Measurements from ENCODE around the gene CIB4.

The CIB4 gene

GRCh38 chr2:26642429-26642828, 1.3 kb upstream of the CIB4 start:
- no peak for DNase-seq (ENCODE audit: low spot score)

- peak; percentile 26 for DNase-seq (ENCODE audit: low spot score)
Observed at GRCh38 chr2:26640331-26640745, 828 bp downstream of the CIB4 start.

GRCh38 chr2:26639685-26640243, 1.4 kb downstream of the CIB4 start:
- DNase-seq (ENCODE audit: low spot score): no peak

- DNase-seq (ENCODE audit: low spot score): no peak
Observed at GRCh38 chr2:26637811-26638310, 3.3 kb downstream of the CIB4 start.

DNA sequence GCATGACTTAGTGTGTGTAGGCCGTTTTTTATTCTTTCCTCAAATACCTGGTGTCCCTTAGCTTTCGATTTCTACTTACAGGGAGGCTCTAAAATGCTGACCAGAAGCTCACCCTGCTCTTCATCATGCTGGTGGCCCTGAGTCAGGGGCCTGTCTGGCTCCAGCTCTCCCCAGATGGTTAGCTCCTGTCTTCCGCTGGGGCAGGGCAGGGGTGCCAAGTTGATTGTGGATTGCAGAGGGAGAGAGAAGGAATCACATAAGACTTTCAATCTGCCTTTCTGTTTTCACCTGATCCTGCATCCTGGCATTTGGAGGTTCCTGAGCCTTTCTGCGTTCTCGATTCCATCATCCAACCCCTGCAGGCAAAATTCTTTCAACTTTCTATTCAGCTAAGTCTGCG, 4.2 kb downstream of the CIB4 start:
- DNase-seq (ENCODE audit: low spot score): no peak

DNA sequence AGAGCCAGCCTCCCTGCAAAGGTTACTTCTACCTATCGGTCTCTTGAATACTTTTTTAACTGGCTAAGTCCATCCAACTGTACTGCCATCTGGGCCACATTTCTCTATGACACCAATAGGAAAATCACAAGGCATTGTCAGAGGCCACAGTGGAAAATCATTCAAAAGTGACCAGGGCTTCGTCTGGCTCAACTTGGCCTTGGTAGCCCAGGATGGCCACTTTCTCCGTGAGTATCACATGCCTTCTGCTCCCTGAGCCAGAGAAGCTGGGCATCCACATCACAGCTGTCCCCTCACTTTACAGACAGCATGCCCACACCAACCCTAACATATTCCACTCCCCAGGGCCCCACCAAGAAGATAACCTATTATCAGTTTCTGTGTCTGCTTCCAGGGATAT, 5.8 kb downstream of the CIB4 start:
- no peak for DNase-seq (ENCODE audit: low spot score)

GRCh38 chr2:26634636-26635230, 6.4 kb downstream of the CIB4 start:
- no peak for DNase-seq (ENCODE audit: low spot score)

DNA sequence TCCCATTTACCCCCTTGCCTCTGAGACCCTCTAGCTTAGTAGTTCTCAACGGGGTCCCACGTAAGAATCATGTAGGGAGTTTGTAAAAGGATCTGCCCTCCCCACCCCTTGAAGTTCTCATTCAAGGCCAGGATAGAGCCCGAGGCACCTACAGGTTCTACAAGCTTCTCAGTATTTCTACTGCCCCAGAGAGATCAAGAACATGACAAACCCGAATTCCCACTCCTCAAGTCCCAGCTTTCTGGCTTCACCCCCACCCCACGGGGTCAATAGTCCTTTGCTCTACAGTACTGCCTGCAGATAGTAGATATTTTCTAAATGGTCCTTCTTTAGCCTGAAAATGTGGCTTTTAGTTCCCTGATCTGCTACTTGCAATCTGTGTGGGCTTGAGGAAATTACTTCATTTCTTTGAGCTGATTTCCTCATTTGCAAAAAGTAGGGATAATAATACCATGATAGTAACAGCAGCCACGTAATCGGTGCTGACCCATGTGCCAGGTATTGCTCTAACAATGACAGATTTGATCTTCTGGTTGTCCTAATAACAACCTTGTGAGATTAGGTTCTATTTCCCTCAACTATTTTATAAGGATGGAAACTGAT, 7.1 kb downstream of the CIB4 start:
- no peak for DNase-seq (ENCODE audit: low spot score)

GRCh38 chr2:26633351-26633945, 7.7 kb downstream of the CIB4 start:
- DNase-seq (ENCODE audit: low spot score): no peak

DNA sequence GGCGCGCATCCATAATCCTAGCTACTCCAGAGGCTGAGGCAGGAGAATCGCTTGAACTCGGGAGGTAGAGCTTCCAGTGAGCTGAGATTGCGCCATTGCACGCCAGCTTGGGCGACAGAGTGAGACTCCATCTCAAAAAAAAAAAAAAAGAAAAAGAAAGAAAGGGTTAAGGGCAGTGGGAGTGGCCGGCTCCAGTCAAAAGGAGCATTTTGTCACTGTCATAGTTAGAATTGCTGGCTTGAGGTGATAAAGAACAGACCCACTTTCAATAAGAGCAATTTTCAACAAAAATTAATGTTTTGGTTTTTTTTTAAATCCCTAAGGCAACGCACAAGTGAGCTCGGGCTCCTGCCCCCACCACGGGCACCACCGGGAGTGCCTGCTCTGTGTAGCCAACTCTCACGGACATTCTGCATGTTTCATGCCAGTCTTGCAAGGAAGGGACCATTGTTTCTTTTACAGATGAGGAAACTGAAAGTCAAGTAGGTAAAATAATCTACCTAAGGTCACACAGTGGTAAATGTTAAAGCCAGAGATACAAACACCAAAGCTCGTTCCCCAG, 8.5 kb downstream of the CIB4 start:
- no peak for DNase-seq (ENCODE audit: low spot score)

DNA sequence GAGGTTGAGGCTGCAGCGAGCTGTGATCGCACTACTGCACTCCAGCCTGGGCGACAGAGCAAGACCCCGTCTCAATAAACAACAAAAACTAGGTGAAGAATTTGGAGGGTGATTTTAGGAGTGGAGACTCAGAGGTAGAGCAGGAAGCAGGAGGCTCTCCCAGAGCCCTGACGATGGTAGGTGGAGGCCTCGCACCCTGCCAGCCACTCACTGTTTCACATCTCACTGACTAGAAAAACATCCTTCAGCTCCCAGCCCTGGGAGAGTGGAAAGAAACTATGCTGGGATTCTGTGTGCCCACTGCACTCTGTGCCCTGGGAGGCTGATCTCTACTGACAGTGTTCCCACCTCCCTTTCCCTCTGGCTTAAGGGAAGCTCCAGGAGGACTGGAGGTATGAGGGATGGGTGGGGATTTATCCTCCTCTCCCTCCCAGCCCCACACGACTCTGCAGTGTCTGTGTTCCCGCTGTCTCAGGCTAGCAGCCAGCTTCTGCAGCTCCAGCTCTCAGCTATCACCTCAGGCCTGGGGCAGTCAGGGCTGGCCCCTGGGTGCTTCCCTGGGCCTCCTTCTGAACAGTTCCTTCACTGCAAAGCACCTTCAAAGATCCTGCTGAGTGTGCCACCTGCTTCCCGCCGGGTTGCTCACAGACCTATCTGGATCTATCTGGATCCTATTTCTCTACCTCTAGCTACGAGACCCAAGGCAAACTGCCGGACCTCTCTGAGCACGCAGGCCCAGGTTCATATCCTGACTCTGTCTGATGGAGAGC, 9.6 kb downstream of the CIB4 start:
- DNase-seq (ENCODE audit: low spot score): no peak

DNA sequence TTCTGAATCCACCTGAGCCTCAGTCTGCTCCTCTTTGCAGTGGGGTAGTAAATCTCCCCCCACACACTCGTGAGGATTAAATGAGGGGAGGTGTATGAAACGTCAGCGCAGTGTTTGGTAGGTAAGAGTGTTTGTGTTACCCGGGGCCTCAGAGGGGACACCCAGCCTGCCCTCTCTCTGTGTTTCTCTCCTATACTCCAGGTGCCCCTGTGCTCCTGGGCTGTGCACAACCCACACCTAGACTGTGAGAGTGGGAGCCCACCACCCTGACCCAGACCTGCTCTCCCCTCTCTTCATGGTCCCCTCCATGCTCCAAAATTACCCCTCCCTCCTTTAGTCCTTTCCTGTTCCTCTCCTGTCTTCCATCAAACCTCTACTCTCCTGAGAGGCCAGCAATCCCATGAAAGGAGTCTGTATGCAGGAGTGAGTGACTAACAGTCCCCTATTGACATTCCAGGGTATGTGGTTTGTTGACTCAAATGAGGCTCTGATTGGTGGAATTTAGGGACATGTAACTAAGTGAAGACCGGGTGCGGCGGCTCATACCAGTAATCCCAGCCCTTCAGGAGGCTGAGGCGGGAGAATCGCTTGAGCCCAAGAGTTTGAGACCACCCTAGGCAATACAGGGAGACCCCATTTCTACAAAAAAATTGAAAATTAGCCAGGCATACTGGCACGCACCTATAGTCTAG, 10.4 kb downstream of the CIB4 start:
- peak; percentile 28 for DNase-seq (ENCODE audit: low spot score)

DNA sequence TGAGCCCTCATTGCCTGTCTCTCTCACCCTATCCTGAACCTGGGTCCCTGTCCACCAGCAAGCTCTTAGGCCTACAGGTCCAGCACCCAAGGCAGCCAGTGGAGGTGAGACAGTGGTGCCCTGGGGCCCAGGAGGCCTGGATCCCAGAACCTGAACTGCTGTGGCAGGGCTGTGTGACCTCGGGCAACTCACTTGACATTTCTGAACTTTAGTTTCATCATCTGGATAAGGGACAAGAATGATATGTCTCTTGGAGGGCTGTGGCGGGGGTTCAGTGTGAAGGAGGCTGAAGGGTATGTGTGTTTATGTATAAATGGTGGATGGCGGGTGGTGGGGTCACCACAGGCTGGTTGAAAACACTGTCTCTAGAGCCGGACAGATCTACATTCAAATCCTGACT, 10.9 kb downstream of the CIB4 start:
- DNase-seq (ENCODE audit: low spot score): no peak

GRCh38 chr2:26629751-26630150, 11.4 kb downstream of the CIB4 start:
- no peak for DNase-seq (ENCODE audit: low spot score)

GRCh38 chr2:26629346-26629630, 11.9 kb downstream of the CIB4 start:
- no peak for DNase-seq (ENCODE audit: low spot score)

DNA sequence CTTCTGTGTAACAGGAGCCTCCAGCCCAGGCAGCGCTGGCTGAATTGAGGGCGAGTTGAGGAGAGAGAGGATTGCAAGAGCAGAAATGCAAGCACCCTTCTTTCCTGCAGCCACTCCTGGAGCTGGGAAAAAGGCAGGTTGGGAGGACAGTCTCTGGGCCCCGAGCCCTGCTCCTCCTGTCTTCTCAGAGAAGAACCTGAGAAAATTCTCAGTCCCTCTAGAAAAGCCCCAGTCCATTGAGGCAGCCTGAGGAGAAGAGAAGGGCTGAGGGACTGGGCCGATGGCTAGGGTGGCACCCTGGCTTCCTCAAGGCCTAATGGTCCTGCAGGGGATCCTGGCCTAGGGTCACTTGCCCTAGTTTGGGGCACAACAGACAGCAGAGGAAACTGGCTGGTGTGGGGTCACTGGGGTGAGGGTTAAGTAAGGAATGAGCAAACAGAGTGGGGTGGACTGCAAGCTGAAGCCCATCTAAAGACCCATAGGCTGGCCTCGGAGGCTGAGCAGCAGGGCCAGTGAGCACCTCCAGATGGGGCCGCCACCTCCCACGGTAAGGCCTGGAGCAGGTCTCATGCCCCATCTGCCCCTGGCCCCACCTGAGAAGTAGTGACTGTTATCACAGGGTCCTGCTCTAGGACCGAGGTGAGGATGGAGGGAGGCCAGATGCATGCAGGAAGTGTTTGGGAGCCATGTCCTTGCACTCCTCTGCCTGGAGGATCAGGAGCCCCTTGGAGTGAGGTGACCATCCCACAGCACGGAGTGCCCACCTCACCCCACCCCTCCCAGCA, 12.4 kb downstream of the CIB4 start:
- no peak for DNase-seq (ENCODE audit: low spot score)

DNA sequence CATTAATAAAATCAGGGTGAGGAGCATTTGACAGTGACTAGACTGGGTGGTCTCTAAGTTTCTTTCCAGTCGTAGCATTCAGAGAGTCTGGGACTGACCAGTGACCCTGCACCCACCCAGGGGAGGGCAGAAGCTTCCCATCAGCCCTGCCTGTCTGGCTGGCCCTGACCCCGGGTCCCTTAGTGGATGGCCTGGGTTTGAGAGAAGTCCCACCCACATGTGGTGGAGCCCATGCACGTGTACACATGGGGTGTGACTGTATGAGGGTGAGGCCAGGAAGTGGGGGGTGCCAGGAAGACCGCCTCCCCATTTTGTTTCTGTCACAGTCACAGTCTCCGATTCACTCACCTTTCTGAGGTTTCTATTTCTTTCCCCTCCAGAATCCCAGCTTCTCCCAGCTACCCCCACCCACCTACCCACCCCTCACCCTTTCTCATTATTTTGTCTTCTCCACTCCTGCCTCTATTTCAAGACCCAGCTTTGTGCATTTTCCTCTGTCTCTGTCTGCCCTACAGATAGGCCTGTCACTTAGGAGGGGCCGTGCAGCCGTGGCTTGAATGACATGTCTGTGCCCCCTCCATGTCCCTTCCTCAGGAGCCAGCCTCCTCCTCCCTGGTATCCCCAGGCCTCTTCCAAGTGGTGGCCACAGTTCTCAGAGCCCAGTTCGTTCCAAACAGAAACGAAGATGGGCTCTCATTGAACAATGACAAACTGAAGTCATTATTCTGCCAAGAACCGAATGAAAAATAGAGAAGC, 13.6 kb downstream of the CIB4 start:
- DNase-seq (ENCODE audit: low spot score): no peak

- DNase-seq (ENCODE audit: low spot score): no peak
Observed at GRCh38 chr2:26626606-26627005, 14.6 kb downstream of the CIB4 start.

GRCh38 chr2:26623541-26624495, 17.3 kb downstream of the CIB4 start:
- DNase-seq (ENCODE audit: low spot score): no peak

Measured in LoVo (cell line).